Activated naive CD8-positive, alpha-beta T cell treated with anti-CD3 and anti-CD28 coated beads, Interleukin-2, amount 50 U/mL, for 16 hours (primary cell): Measurements from ENCODE around the gene GANAB.
"Not testable (repeated sequence)": the region's sequence is repeated elsewhere in the genome, so short reads cannot be mapped to it uniquely, and the experiment has no call there.

ENCODE experiments used
- DNase-seq: peaks from one replicate; pipeline ENCODE4 v3.0.0-alpha.2; 2020; ENCODE audit warnings: low read depth, low spot score

GANAB gene

DNA sequence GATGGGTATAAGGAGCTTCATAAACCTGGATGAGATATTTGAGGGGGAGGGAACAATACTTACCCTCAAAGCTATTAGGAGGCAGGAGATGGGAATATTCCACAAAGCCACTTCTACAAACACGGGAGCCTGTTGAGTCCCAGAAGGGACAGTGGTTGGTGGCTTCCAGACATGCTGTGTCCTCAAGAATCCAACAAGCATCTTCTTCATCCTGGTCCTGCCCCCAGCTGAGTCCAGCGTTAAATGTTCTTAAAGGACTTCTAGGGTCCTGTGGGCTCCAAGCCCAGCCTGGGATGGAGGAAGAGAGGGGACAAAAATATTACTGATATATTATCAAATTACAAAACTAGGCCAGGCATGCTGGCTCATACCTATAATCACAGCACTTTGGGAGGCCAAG is 21.0 kb upstream of the GANAB start:
- DNase-seq, result no peak

DNA sequence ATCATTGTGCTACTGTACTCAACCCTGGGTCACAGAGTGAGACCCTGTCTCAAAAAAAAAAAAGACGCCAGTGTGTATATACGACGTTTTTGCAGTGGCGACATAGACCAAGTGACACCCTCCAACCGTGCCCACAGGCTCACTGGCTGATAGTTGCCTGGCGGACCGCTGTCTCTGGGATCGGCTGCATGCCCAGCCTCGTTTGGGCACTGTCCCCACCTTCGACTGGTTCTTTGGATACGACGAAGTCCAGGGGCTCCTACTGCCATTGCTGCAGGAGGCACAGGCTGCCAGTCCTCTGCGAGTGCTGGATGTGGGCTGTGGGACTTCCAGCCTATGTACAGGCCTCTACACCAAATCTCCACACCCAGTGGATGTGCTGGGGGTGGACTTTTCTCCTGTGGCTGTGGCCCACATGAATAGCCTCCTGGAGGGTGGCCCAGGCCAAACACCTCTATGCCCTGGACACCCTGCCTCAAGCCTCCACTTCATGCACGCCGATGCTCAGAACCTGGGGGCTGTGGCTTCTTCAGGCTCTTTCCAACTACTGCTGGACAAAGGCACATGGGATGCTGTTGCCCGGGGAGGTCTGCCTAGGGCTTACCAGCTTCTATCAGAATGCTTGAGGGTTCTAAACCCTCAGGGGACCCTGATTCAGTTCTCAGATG is 20.0 kb upstream of the GANAB start:
- no peak for DNase-seq

DNA sequence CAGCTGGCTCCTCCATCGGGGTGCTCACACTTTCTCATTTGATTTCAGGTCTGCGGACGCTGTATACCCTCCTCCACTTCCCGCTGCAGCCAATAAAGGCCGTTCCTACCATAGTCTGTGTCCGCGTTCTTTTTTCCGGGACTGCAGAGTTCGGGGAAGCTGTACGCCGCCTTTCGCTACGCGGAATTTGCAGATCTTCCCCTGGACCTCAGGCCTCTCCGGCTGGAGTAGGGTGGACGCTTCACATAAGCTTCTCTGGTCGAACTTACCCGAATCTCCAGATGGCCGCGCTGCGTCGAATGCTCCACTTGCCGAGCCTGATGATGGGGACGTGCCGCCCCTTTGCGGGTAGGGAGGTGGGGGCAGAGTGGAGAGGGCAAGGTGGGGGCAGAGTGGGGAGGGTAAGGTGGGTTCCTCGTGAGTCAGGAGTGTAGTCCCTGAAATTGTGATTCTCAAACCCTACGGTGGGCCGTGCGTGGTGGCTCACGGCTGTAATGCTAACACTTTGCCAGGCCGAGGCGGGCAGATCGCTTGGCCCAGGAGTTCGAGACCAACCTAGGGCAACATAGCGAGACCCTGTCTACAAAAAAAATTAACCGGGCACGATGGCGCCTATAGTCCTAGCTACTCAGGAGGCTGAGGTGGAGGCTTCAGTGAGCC is 19.3 kb upstream of the GANAB start:
- DNase-seq, result peak; percentile 51

DNA sequence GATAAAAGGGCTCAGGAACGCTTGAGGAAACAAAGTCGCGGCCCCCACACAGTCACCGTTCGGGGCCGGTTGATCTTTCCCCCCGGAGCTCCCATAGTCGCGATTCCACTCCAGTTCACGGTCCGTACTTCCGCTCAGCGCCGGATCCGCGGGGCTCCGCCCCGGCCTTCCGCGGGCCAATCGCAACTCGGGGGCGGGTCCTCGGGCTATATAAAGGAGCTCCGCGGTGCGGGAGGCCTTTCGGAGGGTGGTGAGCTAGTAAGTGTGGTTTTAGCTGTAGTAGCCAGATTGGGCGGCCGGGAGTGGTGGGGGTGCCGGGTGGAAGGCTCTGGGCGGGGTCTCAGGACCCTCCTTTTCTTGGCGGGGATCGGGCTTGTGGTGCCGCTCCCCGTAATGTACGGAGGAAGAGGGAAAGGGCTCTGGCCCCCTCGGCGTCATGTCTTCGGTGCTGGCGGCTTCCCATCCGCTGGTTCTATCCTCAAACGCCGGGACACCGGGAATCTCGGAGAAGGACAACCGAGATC is 18.7 kb upstream of the GANAB start, which contains the start of the genes C11orf98 and CSKMT:
Gene C11orf98, minus strand, starts transcription at position 136 of the 524 bp plus-strand sequence. Its CDS starts 41 bp downstream, at position 95.
Gene CSKMT, plus strand, starts transcription at position 238 of the 524 bp plus-strand sequence. CDS start 568 bp downstream, outside the sequence.
- peak; percentile 90 for DNase-seq

DNA sequence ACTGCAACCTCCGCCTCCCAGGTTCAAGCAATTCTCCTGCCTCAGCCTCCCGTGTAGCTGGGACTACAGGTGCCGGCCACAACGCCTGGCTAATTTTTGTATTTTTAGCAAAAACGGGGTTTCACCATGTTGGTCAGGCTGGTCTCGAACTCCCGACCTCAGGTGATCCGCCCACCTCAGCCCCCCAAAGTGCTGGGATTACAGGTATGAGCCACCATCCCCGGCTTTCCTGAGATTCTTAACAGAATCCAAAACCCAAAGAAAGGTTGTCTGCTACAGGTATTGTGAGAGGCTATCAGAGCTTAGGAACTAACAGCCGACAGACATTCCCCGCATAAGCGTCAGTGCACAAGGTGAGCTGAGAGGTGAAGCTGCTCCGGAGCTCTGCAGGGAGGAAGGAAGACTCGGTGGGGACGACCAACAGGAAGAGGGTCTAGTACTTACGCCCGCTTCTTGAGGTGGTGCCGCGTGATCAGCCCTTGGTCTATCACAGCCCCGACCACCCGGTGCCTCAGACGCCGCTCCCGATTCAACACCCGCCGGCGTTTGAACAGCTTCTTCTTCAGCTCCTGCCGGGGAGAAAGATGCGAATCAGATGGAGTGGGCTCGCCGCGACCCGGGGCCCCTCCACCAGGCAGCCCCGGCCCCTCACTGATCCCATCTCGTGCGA is 18.1 kb upstream of the GANAB start:
- DNase-seq, result no peak

DNA sequence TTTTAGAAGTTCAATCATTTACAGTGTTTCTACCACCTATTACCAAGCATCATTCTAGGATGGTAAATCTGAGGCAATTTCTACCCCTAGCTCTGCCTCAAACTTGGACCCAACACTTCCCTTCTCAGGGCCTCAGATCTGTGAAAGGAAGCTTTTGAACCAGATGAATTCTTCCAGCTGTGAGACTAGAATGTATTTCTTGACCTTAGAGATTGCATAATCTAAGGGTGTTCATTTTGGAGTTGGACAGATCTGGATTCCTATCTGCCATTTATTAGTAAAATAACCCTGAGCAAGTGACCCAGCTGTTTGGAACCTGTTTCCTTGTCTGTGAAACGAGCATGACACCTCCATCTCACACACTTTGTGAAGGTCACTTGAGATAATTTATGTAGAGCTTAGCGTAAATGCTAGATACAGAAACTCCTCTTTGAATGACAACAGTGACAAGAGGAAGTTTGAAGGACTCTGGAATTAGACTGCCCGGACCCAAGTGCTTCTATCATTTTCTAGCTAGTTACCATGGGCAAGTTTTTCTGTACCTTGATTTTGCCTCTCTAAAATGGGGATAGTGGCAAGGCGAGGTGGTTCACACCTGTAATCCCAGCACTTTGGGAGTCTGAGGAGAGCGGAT is 10.5 kb upstream of the GANAB start:
- no peak for DNase-seq

DNA sequence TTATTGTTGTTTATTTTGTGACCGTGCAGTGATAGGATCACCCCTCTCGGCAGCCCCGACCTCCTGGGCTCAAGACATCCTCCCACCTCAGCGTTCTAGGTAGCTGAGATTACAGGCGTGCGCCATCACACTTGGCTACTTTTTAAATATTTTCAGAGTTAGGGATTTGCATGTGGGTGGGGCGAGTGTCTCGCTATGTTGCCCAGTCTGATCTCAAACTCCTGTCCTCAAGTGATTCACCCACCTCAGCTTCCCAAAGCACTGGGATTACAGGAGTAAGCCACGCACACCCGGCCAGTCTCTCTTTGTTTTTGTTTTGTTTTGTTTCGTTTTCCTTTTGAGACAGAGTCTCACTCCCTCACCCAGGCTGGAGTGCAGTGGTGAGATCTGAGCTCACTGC is 7.9 kb upstream of the GANAB start:
- DNase-seq, result no peak

DNA sequence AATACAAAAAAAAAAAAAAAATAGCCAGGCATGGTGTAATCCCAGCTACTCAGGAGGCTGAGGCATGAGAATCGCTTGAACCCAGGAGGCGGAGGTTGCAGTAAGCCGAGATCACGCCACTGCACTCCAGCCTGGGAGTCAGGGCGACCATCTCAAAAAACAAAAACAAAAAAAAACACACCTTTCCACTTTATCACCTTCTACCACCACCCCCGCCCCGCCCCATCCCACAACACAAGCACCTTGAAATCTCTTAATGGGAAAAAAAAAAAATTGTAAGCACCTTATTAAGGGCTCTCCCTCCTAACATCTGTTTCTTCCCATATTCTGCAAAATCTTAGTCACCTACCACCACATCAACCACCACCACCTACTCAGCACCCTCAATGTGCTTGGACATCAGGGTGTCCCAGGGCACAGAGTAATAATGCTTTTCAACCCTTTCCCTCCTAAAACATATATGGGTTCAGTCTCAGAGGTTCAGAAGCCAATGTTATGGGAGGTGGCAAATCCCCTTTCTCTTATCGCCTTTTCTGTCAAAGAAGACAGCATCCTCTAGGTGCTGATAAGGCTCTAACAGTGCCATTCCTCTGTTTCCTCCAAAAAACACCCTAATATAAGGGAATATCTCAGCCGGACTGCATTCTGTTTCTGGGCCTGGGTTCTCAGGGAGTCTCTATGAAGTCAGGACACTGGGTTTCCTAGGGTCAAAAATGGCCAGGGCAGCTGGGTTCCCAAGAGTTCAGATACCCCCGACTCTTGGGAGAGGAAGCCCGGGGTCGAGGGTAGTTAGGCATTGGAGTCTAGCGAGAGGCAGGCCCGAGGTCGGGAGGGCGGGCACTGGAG is 6.0 kb upstream of the GANAB start:
- no peak for DNase-seq

DNA sequence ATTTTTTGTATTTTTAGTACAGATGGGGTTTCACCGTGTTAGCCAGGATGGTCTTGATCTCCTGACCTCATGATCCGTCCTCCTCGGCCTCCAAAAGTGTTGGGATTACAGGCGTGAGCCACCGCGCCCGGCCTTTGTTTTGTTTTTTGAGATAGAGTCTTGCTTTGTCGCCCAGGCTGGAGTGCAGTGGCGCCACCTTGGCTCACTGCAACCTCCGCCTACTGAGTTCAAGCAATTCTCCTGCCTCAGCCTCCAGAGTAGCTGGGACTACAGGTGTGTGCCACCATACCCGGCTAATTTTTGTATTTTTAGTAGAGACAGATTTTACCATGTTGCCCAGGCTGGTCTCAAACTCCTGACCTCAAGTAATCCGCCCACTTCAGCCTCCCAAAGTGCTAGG is 3.9 kb upstream of the GANAB start:
- DNase-seq, result not testable (repeated sequence)

DNA sequence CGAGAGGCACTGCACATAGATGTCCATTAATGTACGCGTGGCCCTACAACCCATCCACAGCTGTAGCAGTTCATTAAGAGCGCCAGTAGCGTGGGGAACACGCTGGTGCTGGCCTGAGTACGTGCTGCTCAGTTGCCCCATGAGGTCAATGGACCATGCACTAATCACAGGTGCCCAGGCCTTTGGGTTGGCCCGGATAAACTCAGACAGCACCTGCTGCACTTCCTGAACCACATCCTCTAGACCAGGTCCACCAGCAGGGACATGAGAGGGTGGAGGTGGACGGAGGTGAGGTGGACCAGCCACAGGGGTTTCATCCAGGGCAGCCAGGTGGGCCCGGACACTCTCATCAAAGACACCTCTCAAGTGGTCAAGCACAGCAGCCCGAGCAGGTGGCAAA is 3.1 kb upstream of the GANAB start:
- no peak for DNase-seq

DNA sequence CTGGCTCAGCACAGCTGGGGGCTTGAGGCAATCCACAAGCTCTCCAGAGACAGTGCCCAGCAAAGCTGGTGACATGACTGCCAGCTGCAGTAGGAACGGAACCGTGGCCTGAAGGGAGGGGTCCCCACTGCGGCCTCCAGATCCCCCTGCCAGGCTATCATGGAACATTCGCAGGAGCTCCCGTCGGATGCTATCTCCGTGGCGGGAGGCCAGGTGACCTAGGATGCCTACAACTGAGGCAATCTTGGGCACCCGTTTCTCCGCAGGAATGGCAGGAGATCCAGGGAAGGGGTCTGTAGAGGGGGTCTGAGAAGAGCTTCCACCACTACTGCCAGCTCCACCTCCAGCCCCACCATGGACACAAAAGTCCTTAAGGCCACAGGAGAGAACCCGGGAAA is 2.6 kb upstream of the GANAB start:
- DNase-seq, result no peak

DNA sequence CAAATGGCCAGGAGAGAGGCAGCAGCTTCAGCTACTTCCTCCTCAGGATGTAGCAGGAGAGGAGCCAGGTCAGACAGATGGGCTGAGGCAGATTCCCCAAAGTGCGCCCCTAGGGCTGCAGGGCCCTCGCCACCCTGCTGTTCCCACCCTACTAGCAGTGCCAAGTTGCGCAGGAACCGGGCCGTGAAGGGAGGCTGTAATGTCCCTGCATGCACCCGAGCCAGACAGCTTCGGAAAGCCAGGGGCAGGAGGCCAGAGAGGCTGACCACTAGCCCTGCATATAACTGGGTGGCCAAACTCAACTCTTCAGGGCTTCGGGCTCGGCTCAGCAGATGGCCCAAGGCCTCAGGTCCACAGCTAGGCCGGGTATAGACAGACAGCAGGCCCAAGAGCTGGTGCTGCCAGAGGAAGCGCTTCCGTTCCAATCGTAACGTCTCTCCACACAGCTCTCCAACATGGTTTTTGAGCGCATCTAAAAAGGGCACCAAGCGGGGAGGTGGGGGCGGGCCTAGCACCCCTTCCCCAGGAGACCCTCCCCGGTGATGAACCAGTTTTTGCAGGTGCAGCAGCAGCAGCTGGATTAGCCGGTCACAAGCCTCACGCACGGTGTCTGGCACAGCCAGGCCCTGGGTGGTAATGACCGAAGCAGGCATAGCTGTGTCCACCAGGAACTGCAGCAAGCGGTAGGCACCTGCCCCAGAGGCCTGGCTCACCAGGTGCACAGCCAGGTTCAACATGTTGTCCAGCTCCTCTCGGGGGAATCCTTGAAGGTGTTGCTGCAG is 2.0 kb upstream of the GANAB start:
- DNase-seq, result no peak

DNA sequence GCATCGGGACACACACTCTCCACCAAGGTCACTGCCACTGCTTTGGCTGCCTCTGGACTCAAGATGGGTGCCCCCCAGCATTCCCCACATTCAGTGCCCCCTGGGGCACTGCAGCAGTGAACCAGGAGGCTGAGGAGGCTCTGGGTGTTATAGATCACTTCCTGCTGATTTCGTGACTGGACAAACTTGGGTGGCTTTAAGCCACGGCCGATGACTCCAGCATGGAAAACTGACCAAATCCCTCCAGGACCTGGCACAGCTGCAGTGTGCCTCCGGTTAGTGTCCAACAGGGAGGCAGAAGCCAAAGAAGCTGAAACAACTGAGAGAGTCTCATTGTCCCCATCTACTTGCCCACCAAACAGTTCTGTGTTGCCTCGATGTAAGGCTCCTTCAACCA is 1.2 kb upstream of the GANAB start:
- no peak for DNase-seq

DNA sequence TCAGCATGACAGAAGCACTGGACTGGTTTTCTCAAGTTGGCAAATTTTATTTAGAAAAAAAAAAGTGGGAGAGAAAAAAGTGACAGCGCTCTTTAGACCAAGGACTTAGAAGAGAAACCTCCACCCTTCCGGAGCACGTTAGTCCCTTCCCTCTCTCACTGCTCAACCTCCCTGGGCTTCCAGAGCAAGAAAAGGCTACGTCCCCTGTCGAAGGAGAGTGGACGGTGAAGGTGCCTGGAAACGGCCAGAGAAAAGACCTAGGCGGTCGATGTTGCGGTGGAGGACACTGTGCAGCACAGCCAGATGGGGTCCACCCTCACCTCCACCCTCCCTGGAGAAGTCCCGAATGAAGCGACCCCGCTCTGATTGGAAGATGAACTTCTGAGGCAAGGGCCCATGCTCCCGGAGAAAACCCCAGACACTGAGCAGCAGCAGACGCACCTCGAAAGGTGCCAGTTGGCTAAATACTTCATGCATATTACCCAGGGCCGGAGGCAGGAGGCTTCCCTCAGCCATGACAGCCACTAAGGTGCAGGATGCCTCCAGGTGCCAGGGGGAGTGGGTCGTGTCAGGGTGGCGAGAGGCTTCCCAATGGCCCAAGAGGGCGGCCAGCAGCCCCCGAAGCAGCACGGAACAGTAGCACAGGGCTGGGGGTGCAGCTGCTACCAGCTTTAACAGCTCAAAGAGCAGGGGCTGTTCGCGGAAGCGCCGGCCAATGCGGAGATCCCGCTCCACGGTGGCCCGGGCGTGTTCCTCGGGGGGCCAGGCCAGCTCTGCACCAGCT is 604 bp upstream of the GANAB start:
- no peak for DNase-seq

DNA sequence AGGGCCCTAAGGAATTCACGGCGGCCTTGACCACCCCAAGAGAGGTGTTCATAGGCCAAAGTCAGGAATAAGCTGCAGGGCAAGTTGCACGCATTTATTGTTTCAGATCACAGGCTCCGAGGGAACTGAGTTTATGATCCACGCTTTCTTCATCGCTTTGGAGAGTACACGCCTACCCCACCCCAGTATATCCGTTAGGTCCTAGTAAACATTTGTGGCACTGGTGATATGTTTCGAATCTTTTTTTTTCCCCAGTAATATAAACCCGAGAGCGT is 805 bp downstream of the GANAB start:
- DNase-seq, result no peak

DNA sequence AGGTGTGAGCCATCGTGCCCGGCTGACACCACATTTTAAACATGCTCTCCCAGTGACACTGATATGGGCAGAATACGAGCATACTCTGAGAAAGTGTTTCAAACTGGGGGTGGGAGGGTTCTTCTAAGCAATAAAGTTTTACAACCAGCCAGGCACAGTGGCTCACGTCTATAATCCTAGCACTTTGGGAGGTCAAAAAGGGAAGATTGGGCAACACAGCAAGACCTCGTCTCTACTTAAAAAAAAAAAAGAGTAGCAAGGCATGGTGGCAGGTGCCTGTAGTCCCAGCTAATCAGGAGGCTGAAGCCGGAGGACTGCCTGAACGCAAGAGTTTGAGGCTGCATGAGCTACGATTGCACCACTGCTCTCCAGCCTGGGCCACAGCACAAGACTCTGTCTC is 2.2 kb downstream of the GANAB start:
- DNase-seq, result no peak

DNA sequence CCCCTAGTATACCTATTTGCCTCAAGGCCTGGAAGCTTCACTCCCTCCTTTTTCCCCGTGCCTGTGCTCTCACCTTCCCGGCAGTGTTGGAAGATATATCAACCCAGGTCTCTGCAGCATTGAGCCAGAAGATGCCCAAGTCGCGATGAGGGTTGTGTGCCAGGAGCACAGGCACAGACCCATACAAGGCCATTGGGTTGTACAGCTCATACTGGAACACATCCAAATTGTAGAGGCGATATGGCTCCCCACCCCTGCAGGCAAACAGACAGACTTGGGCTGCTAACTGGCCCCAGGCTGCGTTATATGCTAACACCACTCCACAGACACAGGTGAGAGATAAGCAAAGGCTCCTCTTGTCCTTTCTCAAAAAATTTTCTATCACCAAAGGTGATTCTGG is 13.9 kb downstream of the GANAB start:
- no peak for DNase-seq

DNA sequence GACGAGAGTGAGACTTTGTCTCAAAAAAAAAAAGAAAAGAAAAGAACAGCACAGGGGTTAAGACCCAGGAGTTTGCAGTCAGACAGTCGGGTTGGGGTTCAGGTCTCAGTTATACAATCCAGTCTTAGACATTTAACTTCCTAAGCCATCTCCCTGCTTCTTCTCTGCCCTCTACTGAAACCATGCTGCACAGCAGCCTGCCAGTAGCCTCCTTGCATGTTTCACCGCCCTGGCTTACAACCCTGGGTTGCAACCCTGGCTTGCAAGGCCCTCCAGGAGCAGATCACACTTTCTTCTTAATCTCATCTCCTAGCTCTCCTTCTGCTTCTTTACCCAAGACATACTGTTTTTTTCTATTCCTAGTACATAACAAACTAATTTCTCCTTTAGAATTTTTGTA is 18.7 kb downstream of the GANAB start:
- DNase-seq, result no peak

DNA sequence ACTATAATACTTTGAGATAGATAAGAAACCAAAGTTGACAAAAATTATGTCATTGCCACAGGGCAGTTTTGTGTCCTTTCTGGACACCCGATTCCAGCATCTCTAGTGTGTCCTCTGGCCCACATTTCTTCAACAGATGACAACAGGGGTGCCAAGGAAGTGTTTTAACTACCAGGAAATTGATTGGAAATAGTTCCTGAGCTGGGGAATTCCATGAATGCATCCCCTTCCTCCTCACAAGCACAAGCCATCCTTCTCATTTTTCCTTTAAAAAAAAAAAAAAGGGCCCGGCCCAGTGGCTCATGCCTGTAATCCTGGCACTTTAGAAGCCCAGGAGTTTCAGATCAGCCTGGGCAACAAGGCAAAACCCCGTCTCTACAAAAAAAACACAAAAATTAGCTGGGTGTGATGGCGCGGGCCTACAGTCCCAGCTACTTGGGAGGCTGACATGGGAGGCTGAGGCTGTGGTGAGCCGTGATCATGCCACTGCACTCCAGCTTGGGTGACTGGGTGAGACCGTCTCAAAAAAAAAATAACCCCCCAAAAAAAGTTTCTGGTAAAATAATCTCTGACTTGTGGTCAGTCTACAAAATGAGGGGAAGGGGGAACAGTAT is 23.8 kb downstream of the GANAB start:
- no peak for DNase-seq
